CD4-positive, alpha-beta T cell (primary cell): ENCODE measurements around the gene RIC8B. TPM values are rescaled to one million over a fixed set of nuclear protein-coding genes. Genes with fewer than 3 reads are reported as not detected.

Source experiments
- ATAC-seq: fragments of 200-7000 bp; cut with Tn5 transposase; one replicate; pipeline ENCODE4 v1.10.0; 2022; ENCODE audit warnings: mild to moderate bottlenecking; ENCODE audit not compliant: poor library complexity
- CTCF ChIA-PET: fragments of 350-600 bp; sonication (Branson Sonifier 250); formaldehyde crosslinking; loops from one replicate; lab custom pipeline; 2021; ENCODE audit warnings: antibody characterized with exemption, inconsistent platforms; lab: Charles Lee
- POLR2A ChIA-PET: fragments of 350-600 bp; sonication (Branson Sonifier 250); formaldehyde crosslinking; loops from one replicate; lab custom pipeline; 2021; ENCODE audit warnings: antibody characterized with exemption, inconsistent platforms; lab: Charles Lee
- DNase-seq, 14 experiments: peaks; one replicate each; pipeline ENCODE4 v3.0.0-alpha.2; 2013 to 2020; ENCODE audit warnings: mixed read lengths in 2 of 14
- H3K27ac ChIP-seq, 2 donors: one replicate each; pipeline versions ENCODE4 v1.5.1 to v1.7.0; 2013; ENCODE audit warnings: low read length in 2 of 2, low read depth in 1 of 2, mild to moderate bottlenecking in 1 of 2
- H3K27me3 ChIP-seq, 2 experiments: 1 replicate in 1 of 2; 2 replicates in 1 of 2; pipeline versions ENCODE4 v1.6.1 to v1.7.0; 2013; ENCODE audit warnings: low read length in 2 of 2, control low read depth in 1 of 2, mild to moderate bottlenecking in 1 of 2, moderate library complexity in 1 of 2; ENCODE audit not compliant: insufficient read depth in 2 of 2, control insufficient read depth in 1 of 2
- H3K36me3 ChIP-seq: one replicate; pipeline ENCODE4 v1.6.1; 2013; ENCODE audit warnings: low read length, control low read depth; ENCODE audit not compliant: insufficient read depth
- H3K4me1 ChIP-seq: one replicate; pipeline ENCODE4 v1.6.1; 2013; ENCODE audit warnings: low read length, control low read depth; ENCODE audit not compliant: insufficient read depth
- H3K4me3 ChIP-seq: one replicate; pipeline ENCODE4 v1.5.1; 2013; ENCODE audit warnings: mild to moderate bottlenecking, low read length, moderate library complexity
- H3K9me3 ChIP-seq, 2 experiments: 1 replicate in 1 of 2; 2 replicates in 1 of 2; pipeline versions ENCODE4 v1.6.1 to v1.7.0; 2013; ENCODE audit warnings: low read length in 2 of 2, mild to moderate bottlenecking in 2 of 2, control low read depth in 1 of 2, moderate library complexity in 1 of 2; ENCODE audit not compliant: control insufficient read depth in 1 of 2, insufficient read depth in 1 of 2
- H3K27ac Mint-ChIP-seq: one replicate; pipeline ENCODE4 v1.8.0; 2020; ENCODE audit warnings: mixed read lengths
- H3K27me3 Mint-ChIP-seq: one replicate; pipeline ENCODE4 v1.8.0; 2021; ENCODE audit warnings: mixed read lengths
- H3K36me3 Mint-ChIP-seq: one replicate; pipeline ENCODE4 v1.8.0; 2021; ENCODE audit warnings: low read depth, mixed read lengths
- H3K4me1 Mint-ChIP-seq: one replicate; pipeline ENCODE4 v1.8.0; 2021; ENCODE audit warnings: low read depth, mixed read lengths
- H3K4me3 Mint-ChIP-seq: one replicate; pipeline ENCODE4 v1.8.0; 2020; ENCODE audit warnings: mild to moderate bottlenecking, mixed read lengths
- H3K9me3 Mint-ChIP-seq: one replicate; pipeline ENCODE4 v1.8.0; 2020; ENCODE audit warnings: mixed read lengths
- CTCF ChIP-seq: fragments of 200-600 bp; IDR thresholded peaks from one replicate; pipeline ENCODE4 v1.8.0; 2022; ENCODE audit warnings: antibody characterized with exemption, mild to moderate bottlenecking
- intact Hi-C, 2 experiments: fragments of 100-400 bp; cut with DNase I in 1 of 2; cut with micrococcal nuclease in 1 of 2; formaldehyde crosslinking; loops; one replicate each; pipeline versions ENCODE4 v1.15.1 to v1.9.0; 2023 to 2025; cut with DNase I, micrococcal nuclease
- total RNA-seq, 174 experiments: library from RNA in 2 of 174; stranded (reverse) in 2 of 174; gene quantifications; one replicate each; pipeline ENCODE4 v1.2.3 and lab custom pipeline; 2021 to 2026

Gene RIC8B
- total RNA-seq, 2 experiments from 2014 or later: 5.5 to 9.0 TPM

GRCh38 chr12:106924268-106924861, 149.9 kb downstream of the RIC8B start:
- no peak overlapping the region for H3K27ac ChIP-seq
- intact Hi-C loops: loop anchor here in 1 of 2 experiments (10.0 kb wide), 1 partner anchor 1500 kb away; no protein-coding TSS in a partner anchor
- Mint-ChIP-seq H3K27ac (no peak overlapping the region), H3K4me1 (no peaks in the 10 kb centered on the region), H3K36me3 (no peaks in the 10 kb centered on the region), H3K4me3 (no peak overlapping the region), H3K27me3 (peaks cover 18% of the 10 kb centered on the region), H3K9me3 (peaks cover 4% of the 10 kb centered on the region)
- no peak for DNase-seq
- POLR2A ChIA-PET: no interaction called here
- no peak overlapping the region for H3K4me3 ChIP-seq
- TF ChIP-seq CTCF: no peak
- H3K4me1 ChIP-seq: no peaks in the 10 kb centered on the region
- H3K36me3 ChIP-seq: no peaks in the 10 kb centered on the region
- CTCF ChIA-PET: no interaction called here
- H3K27me3 ChIP-seq: no peaks in the 10 kb centered on the region
- no peaks in the 10 kb centered on the region for H3K9me3 ChIP-seq
- ATAC-seq: no peak

GRCh38 chr12:106926657-106927056, 152.2 kb downstream of the RIC8B start:
- no peak for ATAC-seq
- H3K36me3 ChIP-seq: no peaks in the 10 kb centered on the region
- ChIA-PET POLR2A (no interaction called here), CTCF (no interaction called here)
- no peak overlapping the region for H3K4me3 Mint-ChIP-seq
- H3K36me3 Mint-ChIP-seq: no peaks in the 10 kb centered on the region
- no peaks in the 10 kb centered on the region for H3K27me3 ChIP-seq
- H3K9me3 ChIP-seq: no peaks in the 10 kb centered on the region
- H3K27ac Mint-ChIP-seq: no peak overlapping the region
- intact Hi-C loops: loop anchor here in 1 of 2 experiments (10.0 kb wide), 1 partner anchor 1502 kb away; no protein-coding TSS in a partner anchor
- H3K4me1 Mint-ChIP-seq: no peaks in the 10 kb centered on the region
- no peak for TF ChIP-seq CTCF
- H3K27me3 Mint-ChIP-seq: peaks cover 26% of the 10 kb centered on the region
- no peaks in the 10 kb centered on the region for H3K4me1 ChIP-seq
- no peak for DNase-seq
- H3K4me3 ChIP-seq: no peak overlapping the region
- H3K27ac ChIP-seq: no peak overlapping the region
- peaks cover 4% of the 10 kb centered on the region for H3K9me3 Mint-ChIP-seq

- ChIA-PET POLR2A (no interaction called here), CTCF (no interaction called here)
- no peaks in the 10 kb centered on the region for H3K36me3 Mint-ChIP-seq
- H3K36me3 ChIP-seq: no peaks in the 10 kb centered on the region
- no peaks in the 10 kb centered on the region for H3K4me1 Mint-ChIP-seq
- DNase-seq (no peak), ATAC-seq (no peak)
- H3K27me3 ChIP-seq: no peaks in the 10 kb centered on the region
- intact Hi-C loops: no loop called here
- no peak overlapping the region for H3K27ac Mint-ChIP-seq
- H3K9me3 Mint-ChIP-seq: no peaks in the 10 kb centered on the region
- no peak overlapping the region for H3K4me3 Mint-ChIP-seq
- H3K27me3 Mint-ChIP-seq: peaks cover 13% of the 10 kb centered on the region
- H3K4me1 ChIP-seq: no peaks in the 10 kb centered on the region
- no peak overlapping the region for H3K4me3 ChIP-seq
- H3K9me3 ChIP-seq: no peaks in the 10 kb centered on the region
- no peak for TF ChIP-seq CTCF
- no peak overlapping the region for H3K27ac ChIP-seq
Measured at GRCh38 chr12:106934277-106934676, 159.8 kb downstream of the RIC8B start.

Other genes starting within 250 kb of the RIC8B start
- not detected for gene RFX4, start 191.7 kb upstream of the RIC8B start, total RNA-seq
- gene TMEM263, start 181.2 kb downstream of the RIC8B start, total RNA-seq: 10 to 100 TPM; 33.2 to 33.4 TPM
- 1 to 10 TPM; 6.1 to 7.6 TPM for gene MTERF2, start 212.5 kb downstream of the RIC8B start, total RNA-seq